Posterior vena cava (tissue), 2 donors: ENCODE measurements around the gene THAP12. TPM values are rescaled to one million over a fixed set of nuclear protein-coding genes. Genes with fewer than 3 reads are reported as not detected.

Experiments
- DNase-seq: peaks from one replicate; pipeline ENCODE4 v3.0.0-alpha.2; 2020; ENCODE audit warnings: low spot score
- intact Hi-C, 2 donors: fragments of 100-400 bp; cut with DNase I; formaldehyde crosslinking; loops; one replicate each; pipeline versions ENCODE4 v1.14.1 to v1.14.2; 2022 to 2023
- total RNA-seq, 2 donors: library from RNA; stranded (reverse); fragmentation: NEBNext Ultra II Directional; extraction: Animal tissue kit (Norgen Biotek cat#: 25700); gene quantifications; one replicate each; pipeline ENCODE4 v1.2.1, GENCODE V29; 2021
- donor health status: DM: yes; HTN: yes; CAD: no.
- donor health status: DM: yes; HTN: yes; CAD: no.

The THAP12 gene
- total RNA-seq, 2 donors from 2014 or later = 37.7 to 39.0 TPM

DNA sequence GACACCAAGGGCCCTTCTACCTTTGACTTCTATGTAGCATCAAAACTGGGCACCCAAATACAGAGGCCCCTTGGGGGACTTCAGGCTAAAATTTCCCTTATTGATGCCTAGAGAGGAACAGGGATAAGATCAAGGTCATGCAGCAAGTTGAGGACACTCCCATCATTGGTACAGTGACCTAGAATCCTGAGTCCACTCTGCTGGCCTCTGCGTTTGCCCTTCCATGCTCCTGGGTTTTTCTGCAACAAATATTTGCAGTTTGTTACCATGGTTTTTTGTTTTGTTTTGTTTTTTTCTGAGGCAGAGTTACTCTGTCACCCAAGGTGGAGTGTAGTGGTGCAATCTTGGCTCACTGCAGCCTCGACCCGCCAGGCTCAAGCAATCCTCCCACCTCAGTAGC is 64.2 kb downstream of the THAP12 start:
- DNase-seq = no peak
- intact Hi-C loops = loop anchor here in 1 of 2 donors (5.0 to 10.0 kb wide), 3 partner anchors 109 to 512 kb away; partner anchors contain the start of gene WNT11

DNA sequence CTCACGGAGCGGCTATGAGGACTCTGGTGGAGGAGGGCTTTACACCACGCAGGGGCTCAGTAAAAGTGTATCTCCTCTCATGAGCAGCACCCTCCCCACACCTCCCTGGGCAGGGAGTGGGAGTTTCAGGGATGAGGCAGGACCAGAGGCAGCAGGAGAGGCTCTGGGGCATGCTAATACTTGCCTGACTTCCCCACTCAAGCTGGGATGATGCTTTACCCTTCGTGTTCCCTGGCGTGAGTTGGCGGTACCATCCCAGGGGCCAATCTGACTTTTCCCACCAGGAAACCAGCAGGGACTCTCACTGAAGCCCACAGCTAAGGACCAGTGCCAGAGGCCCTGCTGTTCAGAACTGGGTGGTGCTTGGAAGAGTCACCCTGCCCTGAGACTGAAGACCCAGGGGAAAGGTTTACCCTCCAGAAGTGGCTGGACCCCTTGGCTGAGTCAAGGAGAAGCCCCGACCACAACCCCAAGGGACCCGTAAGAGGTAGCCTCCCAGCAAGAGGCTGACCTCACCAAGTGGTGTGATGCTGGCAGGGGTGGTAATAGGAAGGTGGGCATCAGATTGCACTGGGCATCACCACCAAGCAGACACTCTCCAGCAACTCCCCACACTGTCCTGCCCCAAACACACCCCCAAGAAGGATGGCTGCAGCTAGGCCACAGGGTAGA is 65.6 kb downstream of the THAP12 start:
- intact Hi-C loops = loop anchor here in 1 of 2 donors (5.0 to 10.0 kb wide), 3 partner anchors 108 to 511 kb away; partner anchors contain the start of gene WNT11
- no peak for DNase-seq

DNA sequence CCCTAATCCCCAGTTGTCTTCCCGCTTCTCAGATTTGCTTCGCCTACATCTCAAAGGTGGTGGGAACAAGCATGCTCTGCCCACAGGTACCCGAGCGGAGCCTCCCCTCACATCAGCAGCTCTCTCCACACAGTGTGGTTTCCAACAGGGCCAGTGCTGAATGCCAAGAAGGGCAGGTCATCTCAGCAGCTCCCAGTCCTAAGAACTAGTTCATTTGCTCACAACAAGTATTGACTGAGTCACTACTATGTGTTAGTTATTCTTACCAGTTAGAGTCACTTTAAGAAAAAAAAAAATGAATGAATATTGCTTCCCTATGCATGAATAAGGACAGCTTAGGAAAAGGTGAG is 66.2 kb downstream of the THAP12 start:
- intact Hi-C loops = loop anchor here (5.0 to 10.0 kb wide), 3 partner anchors 107 to 510 kb away; partner anchors contain the start of gene WNT11 (in 2 of the 2)
- no peak for DNase-seq

DNA sequence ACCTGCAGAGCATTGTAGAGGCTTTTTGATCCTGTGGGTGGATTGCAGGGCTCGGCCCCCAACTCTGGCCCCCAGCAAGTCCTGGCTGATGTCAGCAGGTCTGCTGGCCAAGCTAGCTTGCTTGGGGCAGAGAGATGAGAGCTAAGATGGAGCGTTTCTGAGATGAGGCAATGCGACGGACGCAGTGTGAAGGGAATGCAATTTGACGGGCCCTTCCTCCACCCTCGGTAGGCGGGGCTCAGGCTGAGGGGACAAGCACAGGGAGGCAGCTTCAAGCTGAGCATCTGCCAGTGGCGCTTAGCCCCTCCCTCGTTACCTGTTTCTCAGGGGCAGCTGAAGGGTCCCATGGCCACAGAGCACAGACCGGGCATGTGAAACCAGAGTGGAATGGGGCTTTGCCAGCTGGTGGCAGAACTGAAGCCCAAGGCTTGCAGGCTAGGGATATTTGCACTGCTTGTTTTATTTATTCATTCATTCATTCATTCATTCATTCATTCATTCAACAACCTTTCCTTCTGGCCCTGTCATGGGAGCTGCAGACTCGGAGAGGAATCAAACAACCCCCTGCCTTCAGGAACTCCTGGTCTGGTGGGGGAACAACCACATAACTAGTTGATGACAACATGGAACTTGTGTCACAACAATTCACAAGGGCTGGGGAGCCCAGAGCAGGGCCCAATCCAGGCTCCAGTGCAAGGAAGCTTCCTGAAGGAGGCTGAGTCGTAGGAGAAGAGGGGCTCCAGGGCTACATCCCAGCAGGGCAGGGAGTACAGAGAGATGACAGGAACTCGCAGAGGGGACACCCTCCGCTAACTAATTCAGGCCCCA is 66.8 kb downstream of the THAP12 start:
- no peak for DNase-seq
- intact Hi-C loops = loop anchor here (5.0 to 10.0 kb wide), 2 partner anchors 107 to 509 kb away; partner anchors contain the start of gene WNT11 (in 1 of the 2)

DNA sequence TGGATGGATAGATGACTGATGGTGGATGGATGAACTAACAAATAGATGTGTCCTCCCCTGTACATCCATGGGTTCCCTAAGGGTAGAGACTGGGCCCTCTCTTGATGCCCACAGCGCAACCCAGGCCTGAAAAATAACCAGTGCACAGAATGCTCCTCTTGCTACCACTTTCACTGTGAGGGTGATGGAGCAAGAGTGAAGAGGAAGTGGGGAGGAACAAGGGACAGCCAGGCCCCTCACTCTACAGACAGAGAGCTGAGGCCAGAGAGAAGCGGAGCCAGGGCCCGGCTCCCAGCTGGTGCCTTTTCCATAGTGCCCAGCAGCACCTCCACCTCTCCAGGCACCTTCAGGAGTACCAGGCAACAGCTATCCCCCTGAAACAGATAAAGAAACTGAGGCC is 67.7 kb downstream of the THAP12 start:
- intact Hi-C loops = loop anchor here (5.0 to 10.0 kb wide), 2 partner anchors 106 to 508 kb away; partner anchors contain the start of gene WNT11 (in 1 of the 2)
- DNase-seq = no peak

DNA sequence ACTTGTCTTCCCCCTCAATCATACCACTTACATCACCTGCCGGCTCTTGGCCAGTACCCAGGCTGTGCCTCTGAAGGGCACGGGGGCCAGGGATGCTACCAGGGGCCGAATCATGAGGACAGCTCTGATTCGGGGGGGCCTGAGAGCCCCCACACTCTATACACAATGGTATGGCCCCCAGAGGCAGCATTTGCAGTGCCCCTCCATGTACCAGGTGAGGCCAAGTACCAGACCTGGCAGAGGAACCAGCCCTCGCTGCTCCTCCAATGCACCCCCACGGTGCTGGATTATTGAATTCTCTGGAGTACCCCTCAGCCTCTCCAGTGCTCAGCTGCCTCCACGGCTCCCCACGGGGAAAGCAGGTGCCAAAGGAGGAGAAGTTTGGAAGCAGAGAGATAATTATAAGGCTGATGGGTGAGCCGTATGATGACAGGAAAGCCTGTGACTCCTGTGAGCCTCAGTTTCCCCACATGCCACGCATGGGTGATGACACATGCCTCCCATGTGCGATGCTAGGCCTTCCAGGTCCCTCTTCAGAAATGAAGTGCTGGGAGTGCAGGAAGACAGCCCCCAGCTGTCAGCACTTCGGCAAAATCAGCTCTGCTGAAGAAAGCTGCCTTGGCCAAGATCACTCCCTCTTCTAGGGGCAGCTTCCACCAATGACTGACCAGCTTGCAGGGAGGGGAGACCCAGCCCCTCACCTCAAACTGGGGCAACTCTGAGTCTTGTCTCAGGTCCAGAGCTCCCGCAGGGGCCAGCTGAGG is 69.9 kb downstream of the THAP12 start:
- no peak for DNase-seq
- intact Hi-C loops = loop anchor here (5.0 to 10.0 kb wide), 2 partner anchors 104 to 506 kb away; partner anchors contain the start of gene WNT11 (in 1 of the 2)

DNA sequence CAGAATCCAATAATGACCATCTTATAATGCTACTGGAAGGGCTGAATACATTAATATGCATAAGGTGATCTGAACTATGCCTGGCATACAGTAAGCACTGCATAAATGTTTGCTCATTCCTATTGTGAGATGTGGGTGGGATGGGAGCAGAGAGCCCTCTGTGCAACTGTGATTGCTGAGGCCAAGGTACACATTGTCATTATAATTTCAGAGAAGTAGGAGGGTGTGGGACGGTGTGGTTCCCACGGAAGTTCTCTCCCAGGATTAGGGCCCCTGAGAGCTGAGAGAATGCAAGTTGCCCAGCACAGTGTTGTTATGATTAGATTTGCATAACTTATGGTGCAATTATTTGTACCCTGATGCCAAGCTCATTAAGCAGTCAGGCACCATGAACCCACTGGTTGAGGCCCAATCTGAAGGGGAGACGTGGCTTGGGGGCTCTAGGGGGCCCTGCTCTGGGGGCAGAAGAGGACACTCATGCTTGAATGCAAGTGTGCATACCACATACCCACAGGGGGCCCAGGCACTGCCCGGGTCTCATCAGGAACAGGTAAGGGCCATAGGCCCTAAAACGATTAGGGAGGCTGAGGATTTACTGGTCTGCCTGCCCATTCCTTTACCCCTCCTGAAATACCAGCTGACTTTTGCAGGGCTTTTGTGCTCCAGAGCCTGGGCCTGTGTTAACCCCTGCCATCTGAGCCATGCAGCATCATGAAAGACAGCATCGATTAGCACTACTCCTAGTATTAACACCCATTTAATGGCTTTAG is 72.8 kb downstream of the THAP12 start:
- DNase-seq = no peak
- intact Hi-C loops = no loop called here

DNA sequence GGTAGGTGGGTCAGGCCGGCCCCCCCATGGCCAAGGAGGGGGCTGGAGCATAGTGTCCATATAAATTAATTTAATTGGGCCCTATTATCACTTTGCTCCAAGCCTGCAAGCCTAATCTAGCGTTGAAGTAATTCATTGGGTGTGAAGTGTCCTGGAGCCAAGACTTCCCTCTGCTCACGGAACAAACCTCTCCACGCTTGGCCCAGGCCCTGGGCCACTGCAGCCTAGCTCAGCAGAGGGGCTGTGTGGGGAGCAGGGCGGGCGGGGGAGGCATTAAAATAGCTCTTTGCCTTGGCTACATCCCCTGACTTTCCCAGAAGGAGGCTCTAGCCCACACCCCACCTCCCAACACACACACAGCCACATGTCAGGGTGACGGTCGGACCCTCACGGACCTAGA is 73.5 kb downstream of the THAP12 start:
- DNase-seq = no peak
- intact Hi-C loops = no loop called here

DNA sequence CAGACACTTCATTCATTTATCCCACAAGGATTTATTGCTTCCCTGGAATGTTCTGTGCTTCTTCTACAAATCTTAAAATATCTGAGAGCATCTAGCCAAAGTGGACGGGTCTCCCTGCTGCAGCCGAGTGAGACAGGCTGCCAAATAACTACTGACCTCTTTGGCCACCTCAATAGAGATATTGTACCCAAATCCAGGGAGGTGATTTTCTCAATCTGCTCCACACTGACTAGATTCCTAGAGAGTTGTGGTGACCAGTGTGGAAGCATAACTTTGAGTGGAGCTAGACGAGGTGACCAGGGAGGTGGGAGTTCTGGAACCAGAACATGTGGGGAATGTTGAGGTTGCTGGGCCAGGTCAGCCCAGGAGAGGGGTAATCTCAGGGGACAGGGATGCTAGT is 77.5 kb downstream of the THAP12 start:
- DNase-seq = no peak
- intact Hi-C loops = no loop called here

DNA sequence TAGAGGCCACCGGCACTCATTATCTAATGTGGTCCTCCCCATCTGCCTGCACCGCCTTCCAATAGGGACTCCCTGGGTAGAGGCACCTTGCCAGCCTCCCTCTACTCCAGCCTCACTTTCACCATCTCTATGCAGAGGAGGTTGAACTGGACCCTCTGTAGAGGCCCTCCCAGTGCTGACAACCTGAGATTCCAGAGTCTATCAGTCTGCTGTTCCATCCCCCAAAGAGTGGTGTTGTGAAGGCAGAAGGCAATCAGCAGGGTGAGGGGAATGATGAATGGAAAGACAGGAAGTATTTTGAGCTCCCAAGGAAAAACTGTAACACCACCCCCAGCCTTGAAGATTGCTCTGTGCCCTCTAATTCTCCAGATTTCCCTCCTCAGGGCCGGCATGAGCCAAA is 77.9 kb downstream of the THAP12 start:
- DNase-seq = no peak
- intact Hi-C loops = no loop called here

Other genes with a start within 250 kb of the THAP12 start
- gene WNT11, start 174.6 kb downstream of the THAP12 start, total RNA-seq = 10 to 100 TPM; 39.2 to 59.3 TPM
- gene GVQW3, start 191 bp upstream of the THAP12 start, total RNA-seq = 1 to 10 TPM; 1.2 to 1.9 TPM
- gene EMSY, start 63.9 kb upstream of the THAP12 start, total RNA-seq = 10 to 100 TPM; 18.1 to 18.6 TPM